GM18520 (cell line): ENCODE results near the gene P2RX5.
"Not testable (repeated sequence)": the region's sequence is repeated elsewhere in the genome, so short reads cannot be mapped to it uniquely, and the experiment has no call there.

Experiments used
- ATAC-seq: cut with Tn5 transposase; IDR thresholded peaks from one replicate; pipeline ENCODE4 v1.9.1; 2021; ENCODE audit not compliant: unreplicated experiment

Gene P2RX5, protein sequence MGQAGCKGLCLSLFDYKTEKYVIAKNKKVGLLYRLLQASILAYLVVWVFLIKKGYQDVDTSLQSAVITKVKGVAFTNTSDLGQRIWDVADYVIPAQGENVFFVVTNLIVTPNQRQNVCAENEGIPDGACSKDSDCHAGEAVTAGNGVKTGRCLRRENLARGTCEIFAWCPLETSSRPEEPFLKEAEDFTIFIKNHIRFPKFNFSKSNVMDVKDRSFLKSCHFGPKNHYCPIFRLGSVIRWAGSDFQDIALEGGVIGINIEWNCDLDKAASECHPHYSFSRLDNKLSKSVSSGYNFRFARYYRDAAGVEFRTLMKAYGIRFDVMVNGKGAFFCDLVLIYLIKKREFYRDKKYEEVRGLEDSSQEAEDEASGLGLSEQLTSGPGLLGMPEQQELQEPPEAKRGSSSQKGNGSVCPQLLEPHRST

DNA sequence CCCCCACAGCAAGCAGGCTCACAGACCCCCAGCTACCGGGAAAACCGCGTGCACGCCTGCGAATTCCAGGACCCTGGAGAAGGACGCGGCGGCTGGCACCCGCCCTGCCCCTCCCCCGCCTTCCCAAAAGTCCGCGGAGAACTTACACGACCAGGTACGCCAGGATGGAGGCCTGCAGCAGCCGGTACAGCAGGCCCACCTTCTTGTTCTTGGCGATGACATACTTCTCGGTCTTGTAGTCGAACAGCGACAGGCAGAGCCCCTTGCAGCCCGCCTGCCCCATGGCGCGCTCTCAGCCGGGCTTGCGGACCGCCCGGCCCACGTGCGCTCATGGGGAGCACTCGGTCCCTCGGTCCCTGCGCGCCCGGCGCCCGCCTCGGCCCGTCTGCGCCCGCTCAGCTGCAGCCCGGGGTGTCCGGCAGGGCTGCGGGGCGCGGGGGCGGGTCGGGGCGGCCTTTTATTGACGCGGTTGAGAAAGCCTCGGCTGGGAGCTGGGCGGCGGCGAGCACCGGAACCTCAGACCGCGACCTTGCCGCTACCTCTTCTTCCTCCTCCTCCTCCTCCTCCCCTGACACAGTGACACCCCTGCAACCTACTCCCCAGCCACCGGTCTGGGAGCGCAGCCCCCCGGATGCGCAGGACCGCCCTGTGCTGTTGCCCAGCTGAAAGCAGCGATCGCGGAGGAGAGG lies at the start of gene P2RX5:
P2RX5 (minus strand) TSS at position 433 of the 689 bp plus-strand sequence; CDS start at position 283, 150 bp downstream.
- ATAC-seq: no peak

DNA sequence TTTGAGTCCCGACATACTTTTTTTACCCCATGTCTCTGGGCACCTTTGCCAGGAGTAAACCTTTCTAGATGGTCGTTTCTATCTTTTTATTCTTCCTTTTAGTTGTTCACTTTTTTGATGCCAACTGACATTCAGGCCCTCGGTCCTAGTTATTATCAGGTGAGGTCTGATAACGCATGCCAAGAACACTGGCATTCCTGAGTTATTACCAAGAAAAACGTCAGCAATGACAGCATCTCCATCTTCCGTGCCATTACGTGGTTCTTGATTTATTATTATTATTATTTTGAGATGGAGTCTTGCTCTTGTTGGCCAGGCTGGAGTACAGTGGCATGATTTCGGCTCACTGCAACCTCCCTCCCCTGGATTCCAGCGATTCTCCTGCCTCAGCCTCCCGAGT lies 49.1 kb upstream of the P2RX5 start:
- no peak for ATAC-seq

DNA sequence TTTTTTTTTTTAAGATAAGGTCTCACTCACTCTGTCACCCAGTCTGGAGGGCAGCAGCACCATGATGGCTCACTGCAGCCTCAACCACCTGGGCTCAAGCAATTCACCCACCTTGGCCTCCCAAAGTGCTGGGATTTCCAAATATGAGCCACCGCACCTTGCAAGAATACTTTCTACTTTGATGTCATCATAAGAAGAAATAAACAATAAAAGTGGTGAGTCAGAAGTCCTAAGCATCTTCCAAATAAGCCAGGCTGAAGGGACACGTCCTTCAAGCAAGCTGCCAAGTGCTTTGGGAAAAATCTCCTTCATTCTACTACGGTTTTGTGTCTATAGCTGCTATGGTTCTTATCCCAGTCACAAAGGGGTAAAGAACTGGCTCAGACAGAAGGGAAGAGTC lies 48.1 kb upstream of the P2RX5 start:
- no peak for ATAC-seq

DNA sequence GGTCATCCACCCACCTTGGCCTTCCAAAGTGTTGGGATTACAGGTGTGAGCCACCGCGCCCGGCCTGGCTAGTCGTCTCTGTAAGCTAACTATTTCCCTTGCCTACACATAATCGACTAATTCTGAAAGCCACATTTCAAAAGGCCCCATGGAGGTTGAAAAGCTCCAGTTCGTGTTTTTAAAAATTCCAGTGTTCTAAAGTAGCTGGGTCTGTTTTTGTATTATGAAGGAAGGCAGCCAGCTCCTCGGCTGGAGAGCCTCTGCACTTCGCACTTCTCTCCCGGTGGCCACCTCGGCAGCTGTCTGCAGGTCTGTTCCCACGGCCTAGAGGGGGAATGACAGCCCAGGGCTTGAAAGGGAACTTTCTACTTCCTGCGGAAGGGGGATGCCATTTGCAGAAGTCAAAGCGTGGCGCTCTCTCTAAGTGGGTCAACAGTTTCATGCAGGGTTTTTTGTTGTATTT lies 44.7 kb upstream of the P2RX5 start:
- ATAC-seq: no peak

DNA sequence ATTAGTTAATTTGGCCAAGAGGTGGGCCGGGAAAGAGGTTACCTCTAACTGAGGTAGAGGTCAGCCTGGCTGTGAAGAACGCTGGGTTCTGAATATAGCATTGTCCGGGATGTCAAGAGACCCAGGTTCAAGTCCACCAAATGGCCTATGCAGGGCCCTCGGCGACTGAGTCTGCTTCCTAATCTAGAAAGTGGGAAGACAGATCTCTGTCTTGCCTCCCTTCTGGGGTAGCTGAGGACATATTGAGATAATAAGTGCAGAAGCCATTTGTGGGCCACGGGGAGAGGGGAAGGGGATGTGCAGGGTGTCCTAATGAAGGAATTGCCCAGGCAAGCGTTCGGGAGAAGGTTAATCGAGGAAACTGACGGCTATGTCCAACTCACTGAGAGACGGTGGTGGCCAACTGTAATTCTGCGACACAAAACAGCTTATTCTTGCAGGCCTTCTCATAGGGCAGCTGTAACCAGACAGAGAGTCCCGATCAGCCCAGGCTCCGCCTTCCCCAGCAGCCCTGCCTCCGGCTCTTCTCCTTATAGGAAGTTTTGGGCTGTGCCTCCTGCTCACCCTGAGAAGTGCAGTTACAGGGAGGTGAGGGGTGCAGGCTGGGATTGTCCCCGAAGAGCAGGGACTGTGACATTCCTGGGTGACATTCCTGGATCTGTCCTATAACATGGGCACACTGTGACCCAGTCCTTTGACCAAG lies 43.6 kb upstream of the P2RX5 start:
- ATAC-seq: no peak

DNA sequence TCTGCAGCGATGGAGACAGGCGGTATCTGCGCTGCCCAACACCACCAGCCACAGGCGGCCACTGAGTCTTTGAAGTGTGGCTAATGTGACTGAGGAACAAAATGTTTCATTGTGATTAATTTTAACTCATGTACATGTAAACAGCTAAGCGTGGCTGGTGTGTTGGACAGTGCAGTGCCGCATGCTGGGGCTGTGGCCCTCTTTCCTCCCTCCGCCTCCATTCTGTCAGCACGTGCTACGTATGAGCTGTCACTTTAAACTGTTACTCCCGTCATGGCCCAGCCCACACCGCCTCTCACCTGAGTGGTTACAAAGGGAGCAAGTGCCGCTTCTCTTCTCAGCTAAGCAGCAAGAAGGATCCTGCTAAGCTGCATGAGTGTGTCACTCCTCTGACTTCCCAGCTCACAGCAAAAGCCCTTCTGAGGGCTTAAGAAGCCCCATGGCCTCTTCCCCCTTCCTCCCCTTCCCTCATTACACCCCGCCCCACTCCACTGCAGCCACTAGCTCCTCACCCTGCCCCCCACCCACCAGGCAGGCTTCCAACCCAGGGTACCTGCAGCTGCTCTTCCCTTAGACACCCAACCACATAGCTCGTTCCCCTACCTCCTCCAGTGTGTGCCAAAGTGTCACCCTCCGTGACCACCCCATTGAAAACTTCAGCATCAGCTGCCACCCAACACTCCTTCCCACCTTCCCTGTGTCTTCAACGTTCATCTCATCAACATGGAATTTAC lies 42.8 kb upstream of the P2RX5 start:
- no peak for ATAC-seq

DNA sequence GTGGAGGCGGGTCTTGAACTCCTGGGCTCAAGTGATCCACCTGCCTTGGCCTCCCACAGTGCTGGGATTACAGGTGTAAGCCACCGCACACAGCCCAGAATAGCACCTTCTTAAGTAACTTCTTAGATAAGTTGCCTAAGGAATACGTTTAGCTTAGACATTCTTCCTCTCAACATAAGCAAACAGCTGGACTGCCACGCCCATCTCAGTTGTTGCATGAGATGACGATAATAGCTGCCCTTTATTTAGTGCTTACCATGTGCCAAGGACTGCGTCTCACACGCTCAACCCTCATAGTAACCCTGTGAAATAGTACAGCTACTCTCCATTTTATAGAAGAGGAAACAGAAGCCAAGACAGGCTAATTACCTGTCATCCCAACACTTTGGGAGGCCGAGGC lies 39.6 kb upstream of the P2RX5 start:
- no peak for ATAC-seq

DNA sequence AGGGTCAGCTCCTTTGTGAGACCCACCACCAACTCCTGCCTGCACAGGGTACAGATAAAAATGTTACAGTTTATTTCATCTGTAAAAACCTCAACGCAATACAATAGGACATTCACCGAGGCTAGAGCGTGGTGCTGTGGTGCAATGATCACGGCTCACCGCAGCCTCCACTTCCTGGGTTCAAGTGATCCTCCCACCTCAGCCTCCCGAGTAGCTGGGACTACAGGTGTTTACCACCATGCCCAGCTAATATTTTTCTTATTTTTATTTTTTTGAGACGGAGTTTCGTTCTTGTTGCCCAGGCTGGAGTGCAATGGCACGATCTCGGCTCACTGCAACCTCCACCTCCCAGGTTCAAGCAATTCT lies 38.9 kb upstream of the P2RX5 start:
- ATAC-seq: not testable (repeated sequence)

DNA sequence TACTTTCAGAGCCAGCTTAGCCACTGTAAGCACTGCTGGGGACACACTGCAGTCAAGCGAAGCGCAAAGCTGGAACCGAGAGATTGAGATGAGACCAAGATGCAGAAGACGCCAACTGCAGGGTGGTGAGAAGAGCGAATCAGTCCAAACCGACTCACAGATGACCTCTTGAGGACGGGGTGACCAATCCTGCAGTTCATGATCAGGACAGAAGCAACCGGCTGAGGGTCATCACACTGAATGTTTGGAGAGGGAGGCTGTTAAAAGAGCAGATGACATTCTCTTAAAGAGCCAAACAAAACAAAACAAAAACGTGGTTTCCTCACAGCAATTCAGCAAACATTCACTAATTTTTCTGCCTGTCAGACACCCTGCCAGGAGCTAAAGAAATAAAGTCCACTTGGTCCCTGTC lies 36.3 kb upstream of the P2RX5 start:
- ATAC-seq: no peak

DNA sequence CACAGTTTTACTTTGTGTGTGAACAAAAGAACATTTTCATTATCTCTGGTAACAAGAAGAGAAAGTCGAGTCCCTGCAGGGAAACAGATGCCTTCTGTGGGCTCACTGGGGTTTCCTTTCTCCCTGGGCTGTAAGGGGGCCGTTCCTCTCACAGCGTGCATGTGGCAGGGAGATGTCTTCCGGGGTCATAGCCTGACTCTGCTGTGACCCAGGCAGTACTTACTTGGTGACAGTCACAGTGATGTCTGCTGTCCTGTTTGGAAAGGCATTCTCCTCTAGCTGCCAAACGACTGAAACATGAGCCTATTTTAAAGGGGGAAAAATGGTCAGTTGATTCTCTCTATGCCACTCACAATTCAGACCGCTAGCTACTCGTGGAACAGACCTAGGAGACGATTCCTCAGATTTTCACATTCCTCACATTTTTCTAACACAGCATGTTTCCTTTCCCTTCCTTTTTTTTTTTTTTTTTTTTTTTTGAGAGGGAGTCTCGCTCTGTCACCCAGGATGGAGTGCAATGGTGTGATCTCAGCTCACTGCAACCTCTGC lies 35.0 kb upstream of the P2RX5 start:
- no peak for ATAC-seq

DNA sequence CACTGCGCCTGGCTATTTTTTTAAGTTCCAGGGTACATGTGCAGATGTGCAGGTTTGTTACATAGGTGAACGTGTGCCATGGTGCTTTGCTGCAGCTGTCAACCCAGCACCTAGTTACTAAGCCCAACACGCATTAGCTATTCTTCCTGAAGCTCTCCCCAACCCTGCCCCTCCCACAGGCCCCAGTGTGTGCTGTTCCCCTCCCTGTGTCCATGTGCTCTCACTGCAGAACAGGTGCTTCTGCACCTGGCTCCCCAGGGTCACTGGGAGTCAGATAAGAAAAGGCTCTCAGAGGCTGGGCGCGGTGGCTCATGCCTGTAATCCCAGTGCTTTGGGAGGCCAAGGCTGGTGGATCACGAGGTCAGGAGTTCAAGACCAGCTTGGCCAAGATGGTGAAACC lies 33.9 kb upstream of the P2RX5 start:
- no peak for ATAC-seq

DNA sequence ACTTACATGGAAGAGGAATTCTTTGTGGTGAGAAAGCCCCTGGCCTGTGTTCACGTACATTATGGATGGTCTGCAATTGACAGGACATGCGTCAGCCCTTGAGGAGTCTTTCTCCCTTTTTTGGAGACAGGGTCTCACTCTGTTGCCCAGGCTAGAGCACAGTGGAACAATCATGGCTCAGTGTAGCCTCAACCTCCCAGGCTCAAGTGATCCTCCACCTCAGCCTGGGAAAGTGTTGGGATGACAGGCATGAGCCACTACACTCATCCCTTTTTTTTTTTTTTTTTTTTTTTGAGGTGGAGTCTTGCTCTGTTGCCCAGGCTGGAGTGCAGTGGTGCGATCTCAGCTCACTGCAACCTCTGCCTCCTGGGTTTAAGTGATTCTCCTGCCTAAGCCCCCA lies 32.1 kb upstream of the P2RX5 start:
- not testable (repeated sequence) for ATAC-seq

DNA sequence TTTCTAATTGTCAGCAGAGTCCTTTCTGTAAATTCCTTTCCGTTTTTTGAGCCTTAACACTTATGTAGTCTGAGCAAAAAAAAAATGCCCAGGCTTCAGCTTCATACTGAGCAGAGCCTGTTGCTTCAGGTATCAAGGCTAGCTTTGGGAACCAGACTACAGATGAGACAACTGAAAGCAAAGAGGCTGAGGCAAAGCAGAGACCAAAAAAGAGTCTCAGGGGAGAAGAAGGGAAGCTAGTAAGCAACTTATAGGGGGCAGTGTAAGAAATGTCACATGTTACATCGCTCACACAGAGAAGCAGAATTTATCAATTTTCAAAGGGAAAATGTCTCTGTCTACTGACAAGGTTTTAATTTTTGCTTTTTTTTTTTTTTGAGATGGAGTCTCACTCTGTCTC lies 31.1 kb upstream of the P2RX5 start:
- ATAC-seq: no peak

DNA sequence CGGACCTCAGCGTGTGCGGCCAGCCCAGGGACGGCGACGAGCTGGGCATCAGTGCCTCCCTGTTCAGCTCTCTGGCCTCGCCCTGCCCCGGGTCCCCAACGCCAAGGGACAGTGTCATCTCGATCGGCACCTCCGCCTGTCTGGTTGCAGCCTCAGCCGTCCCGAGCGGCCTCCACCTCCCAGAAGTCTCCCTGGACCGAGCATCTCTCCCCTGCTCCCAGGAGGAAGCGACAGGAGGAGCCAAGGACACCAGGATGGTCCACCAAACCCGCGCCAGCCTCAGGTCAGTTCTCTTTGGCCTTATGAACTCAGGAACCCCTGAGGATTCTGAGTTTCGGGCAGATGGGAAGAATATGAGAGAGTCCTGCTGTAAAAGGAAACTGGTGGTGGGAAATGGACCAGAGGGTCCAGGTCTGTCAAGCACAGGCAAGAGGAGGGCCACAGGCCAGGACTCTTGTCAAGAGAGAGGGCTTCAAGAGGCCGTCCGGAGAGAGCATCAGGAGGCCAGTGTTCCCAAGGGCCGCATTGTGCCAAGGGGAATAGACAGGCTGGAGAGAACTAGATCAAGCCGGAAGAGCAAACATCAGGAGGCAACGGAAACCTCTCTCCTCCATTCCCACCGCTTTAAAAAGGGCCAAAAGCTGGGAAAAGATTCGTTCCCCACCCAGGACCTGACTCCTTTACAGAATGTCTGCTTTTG lies 28.6 kb upstream of the P2RX5 start:
- no peak for ATAC-seq

DNA sequence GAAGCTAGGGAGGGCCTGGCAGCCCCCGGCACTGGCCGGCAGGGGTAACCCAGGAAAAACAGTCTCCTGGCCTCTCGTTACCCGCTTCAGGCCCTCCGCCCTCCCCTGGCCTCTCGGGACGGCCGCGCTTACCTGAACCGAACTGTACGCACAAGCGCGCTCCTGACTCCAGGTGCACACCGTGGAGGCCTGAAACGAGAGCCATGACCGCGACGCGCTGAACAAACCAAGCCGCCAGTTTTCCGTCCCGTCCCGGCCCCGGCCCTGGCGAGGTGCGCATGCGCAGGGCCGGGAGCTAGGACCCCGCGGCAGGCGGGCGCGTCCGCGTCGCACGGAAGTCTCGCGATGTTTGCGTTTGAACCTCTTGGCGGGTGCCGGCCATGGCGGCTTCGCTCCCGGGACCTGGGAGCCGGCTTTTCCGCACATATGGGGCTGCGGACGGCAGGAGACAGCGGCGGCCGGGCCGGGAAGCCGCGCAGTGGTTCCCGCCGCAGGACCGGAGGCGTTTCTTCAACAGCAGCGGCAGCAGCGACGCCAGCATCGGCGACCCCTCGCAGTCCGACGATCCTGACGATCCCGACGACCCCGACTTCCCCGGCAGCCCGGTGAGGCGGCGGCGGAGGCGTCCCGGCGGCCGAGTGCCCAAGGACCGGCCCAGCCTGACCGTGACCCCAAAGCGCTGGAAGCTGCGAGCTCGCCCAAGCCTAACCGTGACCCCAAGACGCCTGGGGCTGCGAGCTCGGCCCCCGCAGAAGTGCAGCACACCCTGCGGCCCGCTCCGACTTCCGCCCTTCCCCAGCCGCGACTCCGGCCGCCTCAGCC lies 27.8 kb upstream of the P2RX5 start, which contains the start of gene HASPIN:
HASPIN (plus strand) TSS at position 348 of the 822 bp plus-strand sequence; CDS start at position 381, 33 bp downstream.
- peak; percentile 82 for ATAC-seq

DNA sequence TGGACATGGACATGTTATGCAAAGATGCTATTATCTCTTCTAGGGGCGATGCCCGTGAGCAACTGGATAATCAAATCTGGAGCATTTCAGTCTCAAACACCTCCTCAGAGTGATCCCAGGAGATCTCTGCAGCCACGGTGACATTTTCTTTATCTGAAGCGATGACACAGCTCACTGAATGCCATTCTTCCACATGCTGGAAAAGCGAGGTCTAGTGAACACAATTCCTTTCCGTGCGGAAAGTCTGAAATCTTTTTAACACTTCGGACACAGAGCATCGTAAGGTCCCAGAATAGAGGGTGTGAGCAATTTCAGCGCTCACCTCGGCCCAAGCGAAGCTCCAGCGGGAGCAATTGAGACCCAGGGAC lies 27.2 kb upstream of the P2RX5 start:
- ATAC-seq: no peak

DNA sequence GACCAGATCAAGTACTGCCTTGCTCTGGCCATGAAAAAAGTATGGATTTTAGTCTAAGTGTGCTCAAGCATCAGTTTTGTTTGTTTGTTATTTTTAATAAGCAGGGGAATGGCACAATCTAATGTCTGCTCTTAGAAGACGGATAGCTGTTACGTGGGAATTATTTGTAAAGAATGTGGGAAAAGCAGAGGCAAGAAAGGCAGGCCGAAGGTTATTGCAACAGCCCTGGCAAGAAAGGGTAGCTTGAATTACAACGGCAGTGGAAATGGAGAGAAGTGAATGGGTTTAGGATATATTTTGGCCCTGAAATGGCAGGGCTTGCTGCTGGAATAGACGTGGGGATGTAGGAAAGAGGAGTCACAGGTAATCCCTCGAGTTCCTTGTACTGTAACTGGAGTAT lies 26.8 kb upstream of the P2RX5 start:
- ATAC-seq: no peak

DNA sequence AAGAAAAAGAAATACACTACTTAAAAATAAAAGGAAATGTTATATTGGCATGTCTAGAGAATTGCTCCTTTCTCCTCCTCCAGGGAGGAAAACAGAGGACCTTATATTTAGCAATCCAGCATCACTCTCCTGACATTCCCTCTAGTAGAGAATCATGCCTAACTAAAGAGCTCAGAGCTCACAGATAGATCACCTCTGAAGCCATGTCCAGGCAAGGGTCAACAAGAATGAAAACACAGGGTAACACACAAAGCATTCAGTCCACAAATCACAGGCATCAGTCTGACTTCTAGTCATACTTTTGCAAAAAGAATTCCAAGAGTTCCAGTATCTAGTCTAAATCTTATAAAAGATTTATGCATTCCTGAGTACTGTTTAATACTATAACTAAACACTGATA lies 23.3 kb upstream of the P2RX5 start:
- no peak for ATAC-seq

DNA sequence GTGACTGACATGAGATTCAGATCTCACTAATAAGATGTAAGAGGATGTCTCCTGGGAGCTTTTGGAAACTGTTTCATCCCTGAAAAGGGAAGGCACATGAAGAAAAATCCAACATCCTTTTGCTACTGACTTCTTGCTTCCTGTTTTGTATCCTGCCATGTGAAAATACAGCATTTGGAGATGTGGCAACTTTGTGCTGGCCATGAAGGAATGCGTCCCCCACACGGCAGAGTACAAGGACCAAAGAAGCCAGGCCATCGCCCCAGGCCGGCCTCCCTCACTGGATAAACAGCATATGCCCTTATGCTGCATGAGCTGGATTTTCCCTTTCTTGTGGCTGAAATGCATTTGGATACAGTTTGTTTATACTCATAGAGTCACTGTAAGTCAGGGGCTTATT lies 22.2 kb upstream of the P2RX5 start:
- no peak for ATAC-seq
